ENCODE measurements around the gene SIAE.

The SIAE gene

GRCh38 chr11:124618863-124619262, 54.7 kb downstream of the SIAE start:
- ChIA-PET POLR2A (no interaction called here), CTCF (no interaction called here)
- no peak for DNase-seq (ENCODE audit: low read depth, low spot score)
- H3K4me3 ChIP-seq (ENCODE audit: low read depth, low read length) = no peak overlapping the region
- TF ChIP-seq CTCF (IDR thresholded peaks at IDR 0.05; ENCODE audit: insufficient read depth, low read length, missing control alignments) = no peak

- CTCF ChIA-PET = no interaction called here
- no peak for DNase-seq (ENCODE audit: low read depth, low spot score)
- TF ChIP-seq CTCF (IDR thresholded peaks at IDR 0.05; ENCODE audit: insufficient read depth, low read length, missing control alignments) = no peak
- POLR2A ChIA-PET = no interaction called here
- H3K4me3 ChIP-seq (ENCODE audit: low read depth, low read length) = no peak overlapping the region
Measured at GRCh38 chr11:124612567-124613246, 60.8 kb downstream of the SIAE start.

DNA sequence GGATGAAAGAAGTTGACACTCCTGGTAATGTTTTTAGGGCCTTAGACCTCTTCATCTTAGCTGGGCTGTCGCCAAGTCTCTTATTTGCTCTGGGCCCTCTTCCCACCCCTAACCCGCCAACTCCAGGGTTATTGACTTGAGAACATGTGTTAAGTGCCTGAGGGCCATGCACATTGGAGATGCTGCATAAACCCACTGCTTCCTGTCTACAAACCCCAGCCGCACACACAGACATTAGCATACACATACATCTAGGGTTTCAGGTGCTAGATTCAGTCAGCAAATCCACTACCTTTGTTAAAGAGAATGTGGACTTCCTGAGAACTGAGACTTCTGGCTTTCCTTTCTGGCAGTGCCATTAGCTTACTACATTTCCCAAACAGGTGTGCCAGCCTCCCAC, 61.5 kb downstream of the SIAE start:
- DNase-seq (ENCODE audit: low read depth, low spot score) = no peak
- CTCF ChIA-PET = interaction anchor here (0.9 kb wide), 1 partner anchor 210 kb away, joined by 3 read pairs; no protein-coding TSS in a partner anchor
- no peak overlapping the region for H3K4me3 ChIP-seq (ENCODE audit: low read depth, low read length)
- no peak for TF ChIP-seq CTCF (IDR thresholded peaks at IDR 0.05; ENCODE audit: insufficient read depth, low read length, missing control alignments)
- POLR2A ChIA-PET = no interaction called here

- no peak for DNase-seq (ENCODE audit: low read depth, low spot score)
- H3K4me3 ChIP-seq (ENCODE audit: low read depth, low read length) = no peak within 1 kb of the TSS
- POLR2A ChIA-PET = no interaction called here
- CTCF ChIA-PET = no interaction called here
- no peak for TF ChIP-seq CTCF (IDR thresholded peaks at IDR 0.05; ENCODE audit: insufficient read depth, low read length, missing control alignments)
Measured at GRCh38 chr11:124611064-124611463, 62.5 kb downstream of the SIAE start, which contains the start of gene PANX3. TSS of gene PANX3 (plus strand) at chr11:124611428. CDS start at chr11:124611557, 129 bp downstream.

GRCh38 chr11:124610295-124610694, 63.2 kb downstream of the SIAE start:
- ChIA-PET POLR2A (no interaction called here), CTCF (interaction anchor here (0.7 kb wide), 1 partner anchor 203 kb away, joined by 3 read pairs; no protein-coding TSS in a partner anchor)
- no peak for TF ChIP-seq CTCF (IDR thresholded peaks at IDR 0.05; ENCODE audit: insufficient read depth, low read length, missing control alignments)
- H3K4me3 ChIP-seq (ENCODE audit: low read depth, low read length) = no peak overlapping the region
- no peak for DNase-seq (ENCODE audit: low read depth, low spot score)

DNA sequence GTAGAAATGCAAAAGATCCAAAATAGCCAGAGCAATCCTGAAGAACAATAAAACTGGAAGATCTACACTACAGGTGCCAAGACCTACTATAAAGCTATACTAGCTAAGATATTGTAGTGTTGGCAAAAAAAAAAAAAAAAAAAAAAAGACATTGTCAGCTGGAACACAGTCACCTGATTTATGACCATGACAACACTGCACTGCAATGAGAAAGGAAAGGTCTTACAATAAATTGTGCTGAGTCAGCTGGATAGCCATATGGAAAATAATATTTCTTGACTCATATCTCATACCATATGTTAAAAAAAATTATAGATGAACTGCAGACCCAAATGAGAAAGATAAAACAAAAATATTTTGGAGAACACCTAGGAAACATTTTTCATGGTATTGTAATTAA, 65.4 kb downstream of the SIAE start:
- H3K4me3 ChIP-seq (ENCODE audit: low read depth, low read length) = no peak overlapping the region
- CTCF ChIA-PET = interaction anchor here (0.7 to 1.0 kb wide), 2 partner anchors 15 to 206 kb away, joined by 3 read pairs; no protein-coding TSS in a partner anchor
- POLR2A ChIA-PET = no interaction called here
- no peak for DNase-seq (ENCODE audit: low read depth, low spot score)
- TF ChIP-seq CTCF (IDR thresholded peaks at IDR 0.05; ENCODE audit: insufficient read depth, low read length, missing control alignments) = no peak

Data from AG04449 (cell line).